ENCODE data around the gene MCF2L. TPM values are rescaled to one million over a fixed set of nuclear protein-coding genes. Genes with fewer than 3 reads are reported as not detected.

Gene MCF2L
- polyA plus RNA-seq, 1 experiment: 0.02 TPM

- TF ChIP-seq, protein P1, sequence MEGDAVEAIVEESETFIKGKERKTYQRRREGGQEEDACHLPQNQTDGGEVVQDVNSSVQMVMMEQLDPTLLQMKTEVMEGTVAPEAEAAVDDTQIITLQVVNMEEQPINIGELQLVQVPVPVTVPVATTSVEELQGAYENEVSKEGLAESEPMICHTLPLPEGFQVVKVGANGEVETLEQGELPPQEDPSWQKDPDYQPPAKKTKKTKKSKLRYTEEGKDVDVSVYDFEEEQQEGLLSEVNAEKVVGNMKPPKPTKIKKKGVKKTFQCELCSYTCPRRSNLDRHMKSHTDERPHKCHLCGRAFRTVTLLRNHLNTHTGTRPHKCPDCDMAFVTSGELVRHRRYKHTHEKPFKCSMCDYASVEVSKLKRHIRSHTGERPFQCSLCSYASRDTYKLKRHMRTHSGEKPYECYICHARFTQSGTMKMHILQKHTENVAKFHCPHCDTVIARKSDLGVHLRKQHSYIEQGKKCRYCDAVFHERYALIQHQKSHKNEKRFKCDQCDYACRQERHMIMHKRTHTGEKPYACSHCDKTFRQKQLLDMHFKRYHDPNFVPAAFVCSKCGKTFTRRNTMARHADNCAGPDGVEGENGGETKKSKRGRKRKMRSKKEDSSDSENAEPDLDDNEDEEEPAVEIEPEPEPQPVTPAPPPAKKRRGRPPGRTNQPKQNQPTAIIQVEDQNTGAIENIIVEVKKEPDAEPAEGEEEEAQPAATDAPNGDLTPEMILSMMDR (IDR thresholded peaks at IDR 0.05; ENCODE audit: insufficient read depth, low read depth, low read length): no peak
- ChIA-PET POLR2A (no interaction called here), CTCF (interaction anchor here (0.7 kb wide), 1 partner anchor 286 kb away, joined by 3 read pairs; no protein-coding TSS in a partner anchor)
- Histone ChIP-seq H3K27me3 (ENCODE audit: control insufficient read depth, insufficient read depth, low read length) (no peaks in the 10 kb centered on the region), H3K4me3 (ENCODE audit: low read depth, low read length) (no peak overlapping the region), H3K36me3 (ENCODE audit: control insufficient read depth, insufficient read depth, low read length) (no peaks in the 10 kb centered on the region)
- DNase-seq (ENCODE audit: low read depth): no peak
Observed at GRCh38 chr13:113069861-113070805, 101.1 kb downstream of the MCF2L start.

GRCh38 chr13:113070855-113071254 is 101.8 kb downstream of the MCF2L start:
- TF ChIP-seq, protein P1 (IDR thresholded peaks at IDR 0.05; ENCODE audit: insufficient read depth, low read depth, low read length): no peak
- CTCF ChIA-PET: no interaction called here
- Histone ChIP-seq H3K4me3 (ENCODE audit: low read depth, low read length) (no peak overlapping the region), H3K36me3 (ENCODE audit: control insufficient read depth, insufficient read depth, low read length) (no peaks in the 10 kb centered on the region), H3K27me3 (ENCODE audit: control insufficient read depth, insufficient read depth, low read length) (no peaks in the 10 kb centered on the region)
- POLR2A ChIA-PET: no interaction called here
- no peak for DNase-seq (ENCODE audit: low read depth)

- Histone ChIP-seq H3K36me3 (ENCODE audit: control insufficient read depth, insufficient read depth, low read length) (no peaks in the 10 kb centered on the region), H3K27me3 (ENCODE audit: control insufficient read depth, insufficient read depth, low read length) (no peaks in the 10 kb centered on the region), H3K4me3 (ENCODE audit: low read depth, low read length) (no peak overlapping the region)
- no peak for DNase-seq (ENCODE audit: low read depth)
- ChIA-PET CTCF (no interaction called here), POLR2A (no interaction called here)
- TF ChIP-seq, protein P1 (IDR thresholded peaks at IDR 0.05; ENCODE audit: insufficient read depth, low read depth, low read length): no peak
Observed at GRCh38 chr13:113072376-113072775, 103.4 kb downstream of the MCF2L start.

GRCh38 chr13:113073942-113074341 is 104.9 kb downstream of the MCF2L start:
- DNase-seq (ENCODE audit: low read depth): no peak
- POLR2A ChIA-PET: no interaction called here
- TF ChIP-seq, protein P1 (IDR thresholded peaks at IDR 0.05; ENCODE audit: insufficient read depth, low read depth, low read length): no peak
- Histone ChIP-seq H3K4me3 (ENCODE audit: low read depth, low read length) (no peak overlapping the region), H3K36me3 (ENCODE audit: control insufficient read depth, insufficient read depth, low read length) (no peaks in the 10 kb centered on the region), H3K27me3 (ENCODE audit: control insufficient read depth, insufficient read depth, low read length) (no peaks in the 10 kb centered on the region)
- CTCF ChIA-PET: interaction anchor here (1.2 kb wide), 1 partner anchor 11 kb away, joined by 3 read pairs; no protein-coding TSS in a partner anchor

DNA sequence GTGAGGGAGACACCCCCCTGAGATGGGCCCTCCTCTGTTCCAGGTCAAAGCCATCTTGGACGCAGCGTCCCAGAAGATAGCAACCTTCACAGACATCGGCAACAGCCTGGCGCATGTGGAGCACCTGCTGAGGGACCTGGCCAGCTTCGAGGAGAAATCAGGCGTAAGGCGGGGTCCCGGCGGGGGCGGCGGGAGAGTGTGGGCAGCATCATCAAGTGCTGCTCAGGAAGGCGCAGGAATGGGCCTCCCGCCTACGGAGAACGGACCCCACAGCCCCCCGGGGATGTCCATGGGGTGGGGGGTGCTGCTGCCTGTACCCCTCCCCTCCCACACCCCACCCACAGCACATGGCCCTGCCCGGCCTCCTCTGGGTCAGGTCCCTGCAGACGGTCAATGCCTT is 105.4 kb downstream of the MCF2L start:
- DNase-seq (ENCODE audit: low read depth): no peak
- CTCF ChIA-PET: interaction anchor here (0.5 to 1.2 kb wide), 3 partner anchors 11 to 319 kb away, joined by 3 read pairs; no protein-coding TSS in a partner anchor
- Histone ChIP-seq H3K36me3 (ENCODE audit: control insufficient read depth, insufficient read depth, low read length) (no peaks in the 10 kb centered on the region), H3K4me3 (ENCODE audit: low read depth, low read length) (no peak overlapping the region), H3K27me3 (ENCODE audit: control insufficient read depth, insufficient read depth, low read length) (no peaks in the 10 kb centered on the region)
- POLR2A ChIA-PET: no interaction called here
- TF ChIP-seq, protein P1 (IDR thresholded peaks at IDR 0.05; ENCODE audit: insufficient read depth, low read depth, low read length): no peak
